HG03521 (cell line): ENCODE results near the gene POU4F1.
A peak's percentile ranks its signal among the peaks of the same experiment; 100 is the strongest.

Experiments
- ATAC-seq: cut with Tn5 transposase; IDR thresholded peaks from one replicate; pipeline ENCODE4 v1.9.1; 2021; ENCODE audit warnings: mild to moderate bottlenecking, moderate library complexity; ENCODE audit not compliant: unreplicated experiment

Gene POU4F1

GRCh38 chr13:78607409-78608251, 4.3 kb upstream of the POU4F1 start:
- no peak for ATAC-seq

GRCh38 chr13:78606471-78607408, 3.4 kb upstream of the POU4F1 start:
- no peak for ATAC-seq

GRCh38 chr13:78604782-78605611, 1.6 kb upstream of the POU4F1 start:
- ATAC-seq, result no peak

GRCh38 chr13:78602561-78603239, 652 bp downstream of the POU4F1 start:
- peak; percentile 8 for ATAC-seq

GRCh38 chr13:78601874-78602560, 1.3 kb downstream of the POU4F1 start:
- no peak for ATAC-seq

- no peak for ATAC-seq
These were observed 2.1 kb downstream of the POU4F1 start for GRCh38 chr13:78601124-78601873.

- ATAC-seq, result no peak
These were observed 3.0 kb downstream of the POU4F1 start for GRCh38 chr13:78600280-78600883.

GRCh38 chr13:78599645-78600279, 3.6 kb downstream of the POU4F1 start:
- ATAC-seq, result no peak

GRCh38 chr13:78598966-78599644, 4.2 kb downstream of the POU4F1 start:
- ATAC-seq, result no peak

- ATAC-seq, result no peak
These were observed 5.1 kb downstream of the POU4F1 start for GRCh38 chr13:78598116-78598781.

- ATAC-seq, result no peak
These were observed 5.8 kb downstream of the POU4F1 start for GRCh38 chr13:78597602-78597932.

GRCh38 chr13:78596736-78597601, 6.4 kb downstream of the POU4F1 start:
- no peak for ATAC-seq

- no peak for ATAC-seq
These were observed 7.0 kb downstream of the POU4F1 start for GRCh38 chr13:78596399-78596735.

GRCh38 chr13:78595495-78596398, 7.6 kb downstream of the POU4F1 start:
- ATAC-seq, result no peak

GRCh38 chr13:78594456-78594975, 8.8 kb downstream of the POU4F1 start:
- ATAC-seq, result no peak
